Measurements from ENCODE around the gene ABCC9. TPM values are rescaled to one million over a fixed set of nuclear protein-coding genes. Genes with fewer than 3 reads are reported as not detected.

ABCC9 gene
- polyA plus RNA-seq, 1 of the 3 experiments (the other 2 are of a cell fraction) = 0.02 TPM

DNA sequence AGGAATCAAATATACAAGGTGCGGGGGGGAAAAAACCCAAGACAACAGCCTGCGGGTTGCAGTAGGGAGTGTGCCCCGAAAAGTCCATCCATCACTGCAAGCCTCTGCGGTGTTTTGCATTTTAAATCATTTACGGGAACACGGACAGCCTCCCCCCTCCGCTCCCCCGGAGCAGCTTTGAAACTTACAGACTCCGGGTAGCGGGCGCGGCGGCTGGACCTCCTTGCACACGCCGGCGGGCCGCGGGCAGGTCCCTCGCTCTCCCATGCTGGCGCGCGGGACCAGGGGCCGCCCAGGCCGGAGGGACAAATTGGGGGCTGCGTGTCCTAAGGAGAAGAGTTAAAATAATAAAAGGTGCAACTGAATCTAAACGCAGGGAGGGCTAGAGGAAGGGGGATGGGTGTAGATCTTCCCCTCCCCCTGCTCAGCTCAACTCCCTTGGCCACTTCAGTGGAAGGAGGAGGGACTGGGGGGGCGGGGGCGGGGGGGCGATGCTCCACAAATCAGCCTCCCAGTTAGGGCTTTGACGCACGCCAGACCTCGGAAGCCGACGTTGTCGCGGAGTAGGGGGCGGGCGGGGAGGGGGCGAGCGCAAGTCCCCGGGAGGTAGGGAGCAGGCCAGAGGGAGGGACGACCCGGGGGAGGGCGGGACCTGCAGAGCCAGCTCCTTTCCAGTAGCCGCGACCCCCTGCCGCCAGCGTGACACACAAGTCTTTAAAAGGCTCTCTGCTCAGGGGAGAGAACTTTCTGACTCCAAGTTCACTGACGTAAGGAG, 166.7 kb downstream of the ABCC9 start, which contains the start of gene KCNJ8:
Gene KCNJ8 (minus strand): TSS at position 349 of the 775 bp plus-strand sequence. CDS start 1,090 bp downstream, outside the sequence.
- no peaks in the 10 kb centered on the region for H3K9me3 ChIP-seq
- 2% methylated on average over 34 of the region's 49 CpGs for WGBS (ENCODE audit: low lambda C conversion rate)

GRCh38 chr12:21773806-21774205, 167.4 kb downstream of the ABCC9 start:
- WGBS (ENCODE audit: low lambda C conversion rate) = 10% methylated on average over 10 of the region's 10 CpGs
- H3K4me3 ChIP-seq (ENCODE audit: low read depth in 2 of 2, low read length in 1 of 2) = peak overlapping the region; percentile 50 to 62; a peak in 2 of 4 replicates
- ChIA-PET CTCF (interaction anchor here (0.6 to 3.2 kb wide), 16 partner anchors 10 to 221 kb away, joined by 3 to 18 read pairs (median 4); no protein-coding TSS in a partner anchor), POLR2A (no interaction called here)
- H3K9ac ChIP-seq = no peak overlapping the region
- H4K20me1 ChIP-seq (ENCODE audit: insufficient read depth) = no peaks in the 10 kb centered on the region
- H3K36me3 ChIP-seq (replicated peaks in 1 of 2; ENCODE audit: control insufficient read depth in 1 of 2, insufficient read depth in 2 of 2, low read length in 1 of 2) = peaks cover 0 to 4% of the 10 kb centered on the region in 2 experiments
- H3K9me2 ChIP-seq = no peaks in the 10 kb centered on the region
- 0 out of 2 replicates have a peak overlapping the region, but pooled peaks have one; percentile 91 for H2AFZ ChIP-seq (ENCODE audit: low read depth)
- H3K79me2 ChIP-seq (ENCODE audit: insufficient read depth) = no peaks in the 10 kb centered on the region
- 0 out of 2 replicates have a peak, but pooled peaks have one; percentile 67 for TF ChIP-seq EZH2phosphoT487 (IDR thresholded peaks at IDR 0.05; ENCODE audit: borderline replicate concordance, low read depth)
- no peak for TF ChIP-seq RFX5 (IDR thresholded peaks at IDR 0.05; ENCODE audit: low read length)
- no peak for TF ChIP-seq ELF1 (IDR thresholded peaks at IDR 0.05)
- TF ChIP-seq MXI1 (IDR thresholded peaks at IDR 0.05; ENCODE audit: low read depth, low read length) = peak; percentile 87; the same call in 1 of the 2 replicates
- no peak for TF ChIP-seq FOXJ3 (CRISPR knock-in tag; IDR thresholded peaks at IDR 0.05)
- TF ChIP-seq SMC3 (IDR thresholded peaks at IDR 0.05; ENCODE audit: low read depth, low read length) = no peak
- no peak for TF ChIP-seq MAX (IDR thresholded peaks at IDR 0.05; ENCODE audit: low read depth)
- TF ChIP-seq, protein P1, sequence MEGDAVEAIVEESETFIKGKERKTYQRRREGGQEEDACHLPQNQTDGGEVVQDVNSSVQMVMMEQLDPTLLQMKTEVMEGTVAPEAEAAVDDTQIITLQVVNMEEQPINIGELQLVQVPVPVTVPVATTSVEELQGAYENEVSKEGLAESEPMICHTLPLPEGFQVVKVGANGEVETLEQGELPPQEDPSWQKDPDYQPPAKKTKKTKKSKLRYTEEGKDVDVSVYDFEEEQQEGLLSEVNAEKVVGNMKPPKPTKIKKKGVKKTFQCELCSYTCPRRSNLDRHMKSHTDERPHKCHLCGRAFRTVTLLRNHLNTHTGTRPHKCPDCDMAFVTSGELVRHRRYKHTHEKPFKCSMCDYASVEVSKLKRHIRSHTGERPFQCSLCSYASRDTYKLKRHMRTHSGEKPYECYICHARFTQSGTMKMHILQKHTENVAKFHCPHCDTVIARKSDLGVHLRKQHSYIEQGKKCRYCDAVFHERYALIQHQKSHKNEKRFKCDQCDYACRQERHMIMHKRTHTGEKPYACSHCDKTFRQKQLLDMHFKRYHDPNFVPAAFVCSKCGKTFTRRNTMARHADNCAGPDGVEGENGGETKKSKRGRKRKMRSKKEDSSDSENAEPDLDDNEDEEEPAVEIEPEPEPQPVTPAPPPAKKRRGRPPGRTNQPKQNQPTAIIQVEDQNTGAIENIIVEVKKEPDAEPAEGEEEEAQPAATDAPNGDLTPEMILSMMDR (IDR thresholded peaks at IDR 0.05) = no peak
- peak in 1 of 2 experiments; percentile 42; a peak in 1 of 4 replicates for TF ChIP-seq EP300 (IDR thresholded peaks at IDR 0.05; ENCODE audit: borderline replicate concordance in 1 of 2, low read depth in 1 of 2, low read length in 1 of 2)
- TF ChIP-seq RCOR1 (IDR thresholded peaks at IDR 0.05; ENCODE audit: low read length) = 0 out of 2 replicates have a peak, but pooled peaks have one; percentile 17
- no peaks in the 10 kb centered on the region for H3F3A ChIP-seq (replicated peaks; ENCODE audit: insufficient read depth)
- peaks cover 0 to 9% of the 10 kb centered on the region in 2 experiments; a peak in 3 of 4 replicates for H3K4me1 ChIP-seq (ENCODE audit: control insufficient read depth in 1 of 2, insufficient read depth in 2 of 2, low read depth in 1 of 2, low read length in 1 of 2)
- peaks cover 10% of the 10 kb centered on the region for H3K27me3 ChIP-seq (ENCODE audit: insufficient read depth)
- peak overlapping the region; percentile 74 for H3K4me2 ChIP-seq
- no peaks in the 10 kb centered on the region for H3K9me3 ChIP-seq
- peak overlapping the region in 1 of 2 experiments; percentile 86; a peak in 2 of 4 replicates for H3K27ac ChIP-seq (ENCODE audit: low read depth in 2 of 2, low read length in 1 of 2)
- DNase-seq = peak; percentile 37

More for the DNA sequence above, 166.7 kb downstream of the ABCC9 start, which contains the start of gene KCNJ8:
- no peak within 1 kb of the TSS for H3K9ac ChIP-seq
- peak within 1 kb of the TSS; percentile 50 to 62 for H3K4me3 ChIP-seq (ENCODE audit: low read depth in 2 of 2, low read length in 1 of 2)
- DNase-seq = peak; percentile 87
- no peaks in the 10 kb centered on the region for H3K9me2 ChIP-seq
- peaks cover 0 to 4% of the 10 kb centered on the region in 2 experiments for H3K36me3 ChIP-seq (replicated peaks in 1 of 2; ENCODE audit: control insufficient read depth in 1 of 2, insufficient read depth in 2 of 2, low read length in 1 of 2)
- H3K4me1 ChIP-seq (ENCODE audit: control insufficient read depth in 1 of 2, insufficient read depth in 2 of 2, low read depth in 1 of 2, low read length in 1 of 2) = peaks cover 0 to 9% of the 10 kb centered on the region in 2 experiments; a peak in 3 of 4 replicates
- TF ChIP-seq RFX5 (IDR thresholded peaks at IDR 0.05; ENCODE audit: low read length) (no peak), EZH2phosphoT487 (IDR thresholded peaks at IDR 0.05; ENCODE audit: borderline replicate concordance, low read depth) (no peak), CHD2 (IDR thresholded peaks at IDR 0.05; ENCODE audit: low read length, partially characterized antibody) (peak; percentile 79), TCF12 (IDR thresholded peaks at IDR 0.05) (no peak)
- no peaks in the 10 kb centered on the region for H4K20me1 ChIP-seq (ENCODE audit: insufficient read depth)
- H3K27me3 ChIP-seq (ENCODE audit: insufficient read depth) = peaks cover 10% of the 10 kb centered on the region
- H3K4me2 ChIP-seq = peak within 1 kb of the TSS; percentile 74
- H3K27ac ChIP-seq (ENCODE audit: low read depth in 2 of 2, low read length in 1 of 2) = peak within 1 kb of the TSS in 1 of 2 experiments; percentile 86; a peak in 2 of 4 replicates
- POLR2A ChIA-PET = interaction anchor here (0.7 to 1.0 kb wide), 3 partner anchors 10 to 174 kb away, joined by 3 read pairs; no protein-coding TSS in a partner anchor
- peak within 1 kb of the TSS; percentile 91; the same call in 1 of the 2 replicates for H2AFZ ChIP-seq (ENCODE audit: low read depth)
- H3F3A ChIP-seq (replicated peaks; ENCODE audit: insufficient read depth) = no peaks in the 10 kb centered on the region
- CTCF ChIA-PET = interaction anchor here (1.5 to 3.2 kb wide), 5 partner anchors 9 to 215 kb away, joined by 3 to 18 read pairs (median 8); no protein-coding TSS in a partner anchor
- no peaks in the 10 kb centered on the region for H3K79me2 ChIP-seq (ENCODE audit: insufficient read depth)
